Loucy (cell line): Measurements from ENCODE around the gene RAB8A.
A peak's percentile ranks its signal among the peaks of the same experiment; 100 is the strongest.
"Not testable (repeated sequence)": the region's sequence is repeated elsewhere in the genome, so short reads cannot be mapped to it uniquely, and the experiment has no call there.

Source experiments
- H2AFZ ChIP-seq: fragments of 200-600 bp; sonication (generic); 2 replicates; pipeline ENCODE4 v1.6.0; 2016; ENCODE audit warnings: antibody characterized with exemption, mild to moderate bottlenecking, low read length, moderate library complexity
- H3F3A ChIP-seq: fragments of 200-600 bp; 2 replicates; pipeline ENCODE4 v1.6.0; 2016; ENCODE audit warnings: antibody characterized with exemption, low read depth, mild to moderate bottlenecking
- H3K27me3 ChIP-seq: fragments of 200-600 bp; sonication (generic); 2 replicates; pipeline ENCODE4 v1.6.1; 2014; ENCODE audit warnings: low read length, mild to moderate bottlenecking; ENCODE audit not compliant: insufficient read depth, poor library complexity, severe bottlenecking
- H3K36me3 ChIP-seq: fragments of 200-600 bp; sonication (generic); 2 replicates; pipeline ENCODE4 v1.6.1; 2016; ENCODE audit warnings: low read length; ENCODE audit not compliant: insufficient read depth
- H3K4me1 ChIP-seq: fragments of 200-600 bp; sonication (generic); 2 replicates; pipeline ENCODE4 v1.5.1; 2014; ENCODE audit warnings: low read length, mild to moderate bottlenecking; ENCODE audit not compliant: insufficient read depth, poor library complexity, severe bottlenecking
- H3K4me2 ChIP-seq: fragments of 200-600 bp; sonication (generic); 2 replicates; pipeline ENCODE4 v1.6.0; 2014; ENCODE audit warnings: antibody characterized with exemption, low read length, low read depth, mild to moderate bottlenecking; ENCODE audit not compliant: poor library complexity, severe bottlenecking
- H3K4me3 ChIP-seq: fragments of 200-600 bp; sonication (generic); 2 replicates; pipeline ENCODE4 v1.5.1; 2014; ENCODE audit warnings: low read length, mild to moderate bottlenecking, mixed read lengths; ENCODE audit not compliant: poor library complexity, severe bottlenecking
- H3K79me2 ChIP-seq: fragments of 200-600 bp; sonication (generic); 2 replicates; pipeline ENCODE4 v1.6.1; 2014; ENCODE audit warnings: low read length; ENCODE audit not compliant: insufficient read depth
- H3K9ac ChIP-seq: fragments of 200-600 bp; sonication (generic); 2 replicates; pipeline ENCODE4 v1.6.0; 2014; ENCODE audit warnings: mild to moderate bottlenecking, low read depth, low read length, moderate library complexity; ENCODE audit not compliant: poor library complexity, severe bottlenecking
- H3K9me2 ChIP-seq: fragments of 200-600 bp; sonication (generic); replicated peaks from 2 replicates; pipeline ENCODE4 v1.6.1; 2016; ENCODE audit warnings: low read depth, low read length, mixed read lengths
- H3K9me3 ChIP-seq: fragments of 200-600 bp; sonication (generic); 2 replicates; pipeline ENCODE4 v1.6.1; 2014; ENCODE audit warnings: mild to moderate bottlenecking, antibody characterized with exemption, low read length, low read depth; ENCODE audit not compliant: insufficient read depth
- H4K20me1 ChIP-seq: fragments of 200-600 bp; sonication (generic); 2 replicates; pipeline ENCODE4 v1.6.0; 2014; ENCODE audit warnings: antibody characterized with exemption, low read length, mild to moderate bottlenecking; ENCODE audit not compliant: insufficient read depth, poor library complexity, severe bottlenecking
- EZH2phosphoT487 ChIP-seq: fragments of 200-600 bp; IDR thresholded peaks from 2 replicates; pipeline ENCODE4 v1.6.1; 2018; ENCODE audit warnings: antibody characterized with exemption, mild to moderate bottlenecking, moderate library complexity, borderline replicate concordance
- TF ChIP-seq, protein P1 (sequence below): fragments of 200-600 bp; sonication (generic); conservative IDR thresholded peaks from 2 replicates; pipeline ENCODE4 v1.5.1; 2014; ENCODE audit warnings: mild to moderate bottlenecking, antibody characterized with exemption, low read length

RAB8A gene

DNA sequence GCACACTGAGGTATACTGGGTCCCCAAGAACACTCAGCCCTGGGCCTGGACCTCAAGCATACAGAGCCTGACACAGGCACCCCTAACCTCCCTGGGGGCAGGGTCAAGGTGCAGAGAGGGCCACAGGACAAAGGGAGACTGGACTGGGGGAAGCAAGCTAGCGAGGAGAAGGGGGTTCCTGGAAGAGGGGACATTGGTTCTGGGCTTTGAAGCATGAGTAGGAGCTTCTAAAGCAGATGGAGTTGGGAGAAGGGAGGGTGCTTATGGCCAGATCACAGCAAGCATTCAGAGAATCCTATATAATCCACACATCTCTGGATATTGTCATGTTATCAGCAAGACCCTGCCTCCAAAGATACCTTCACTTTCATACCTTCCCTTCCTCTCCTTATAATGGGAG lies 58.4 kb downstream of the RAB8A start:
- peaks cover 28% of the 10 kb centered on the region for H3K4me1 ChIP-seq
- no peaks in the 10 kb centered on the region for H3K9me2 ChIP-seq
- no peaks in the 10 kb centered on the region for H4K20me1 ChIP-seq
- no peak overlapping the region for H2AFZ ChIP-seq
- H3K27me3 ChIP-seq: no peaks in the 10 kb centered on the region
- H3K79me2 ChIP-seq: no peaks in the 10 kb centered on the region
- H3K9ac ChIP-seq: no peak overlapping the region
- peaks cover 4% of the 10 kb centered on the region; the same call in 1 of the 2 replicates for H3K9me3 ChIP-seq
- H3K36me3 ChIP-seq: no peaks in the 10 kb centered on the region
- H3K4me3 ChIP-seq: no peak overlapping the region
- no peak overlapping the region for H3K4me2 ChIP-seq
- TF ChIP-seq, protein P1, sequence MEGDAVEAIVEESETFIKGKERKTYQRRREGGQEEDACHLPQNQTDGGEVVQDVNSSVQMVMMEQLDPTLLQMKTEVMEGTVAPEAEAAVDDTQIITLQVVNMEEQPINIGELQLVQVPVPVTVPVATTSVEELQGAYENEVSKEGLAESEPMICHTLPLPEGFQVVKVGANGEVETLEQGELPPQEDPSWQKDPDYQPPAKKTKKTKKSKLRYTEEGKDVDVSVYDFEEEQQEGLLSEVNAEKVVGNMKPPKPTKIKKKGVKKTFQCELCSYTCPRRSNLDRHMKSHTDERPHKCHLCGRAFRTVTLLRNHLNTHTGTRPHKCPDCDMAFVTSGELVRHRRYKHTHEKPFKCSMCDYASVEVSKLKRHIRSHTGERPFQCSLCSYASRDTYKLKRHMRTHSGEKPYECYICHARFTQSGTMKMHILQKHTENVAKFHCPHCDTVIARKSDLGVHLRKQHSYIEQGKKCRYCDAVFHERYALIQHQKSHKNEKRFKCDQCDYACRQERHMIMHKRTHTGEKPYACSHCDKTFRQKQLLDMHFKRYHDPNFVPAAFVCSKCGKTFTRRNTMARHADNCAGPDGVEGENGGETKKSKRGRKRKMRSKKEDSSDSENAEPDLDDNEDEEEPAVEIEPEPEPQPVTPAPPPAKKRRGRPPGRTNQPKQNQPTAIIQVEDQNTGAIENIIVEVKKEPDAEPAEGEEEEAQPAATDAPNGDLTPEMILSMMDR: no peak
- no peak for TF ChIP-seq EZH2phosphoT487
- H3F3A ChIP-seq: no peaks in the 10 kb centered on the region; the same call in 1 of the 2 replicates

- Histone ChIP-seq H3K4me2 (no peak overlapping the region), H3K4me1 (peaks cover 16% of the 10 kb centered on the region), H3K9me2 (no peaks in the 10 kb centered on the region), H4K20me1 (no peaks in the 10 kb centered on the region), H3F3A (no peaks in the 10 kb centered on the region; the same call in 1 of the 2 replicates), H3K9me3 (no peaks in the 10 kb centered on the region; the same call in 1 of the 2 replicates), H3K36me3 (no peaks in the 10 kb centered on the region), H3K79me2 (no peaks in the 10 kb centered on the region; the same call in 1 of the 2 replicates), H3K9ac (no peak overlapping the region), H3K27me3 (no peaks in the 10 kb centered on the region), H3K4me3 (no peak overlapping the region), H2AFZ (no peak overlapping the region)
- TF ChIP-seq, protein P1: no peak
- no peak for TF ChIP-seq EZH2phosphoT487
Measured at GRCh38 chr19:16175954-16176353, 64.3 kb downstream of the RAB8A start.

DNA sequence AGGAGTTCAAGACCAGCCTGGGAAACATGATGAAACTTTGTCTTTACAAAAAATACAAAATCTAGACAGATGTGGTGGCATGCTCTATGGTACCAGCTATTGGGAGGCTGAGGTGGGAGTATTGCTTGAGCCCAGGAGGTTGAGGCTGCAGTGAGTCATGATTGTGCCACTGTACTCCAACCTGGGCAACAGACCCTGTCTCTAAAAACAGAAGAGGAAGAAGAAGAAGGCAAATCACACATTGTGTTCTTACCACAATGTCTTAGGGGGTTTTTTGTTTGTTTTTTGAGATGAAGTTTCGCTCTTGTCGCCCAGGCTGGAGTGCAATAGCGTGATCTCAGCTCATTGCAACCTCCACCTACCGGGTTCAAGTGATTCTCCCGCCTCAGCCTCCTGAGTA lies 67.2 kb downstream of the RAB8A start:
- H3K27me3 ChIP-seq, H3K36me3 ChIP-seq, H3K4me3 ChIP-seq, H3F3A ChIP-seq, H3K4me1 ChIP-seq, H2AFZ ChIP-seq, H3K4me2 ChIP-seq, H3K9ac ChIP-seq, H3K9me2 ChIP-seq, H3K9me3 ChIP-seq, H3K79me2 ChIP-seq, H4K20me1 ChIP-seq: not testable (repeated sequence)

- no peak overlapping the region for H3K4me3 ChIP-seq
- peak overlapping the region; percentile 55 for H3K9ac ChIP-seq
- H2AFZ ChIP-seq: no peak overlapping the region
- H3K9me3 ChIP-seq: no peaks in the 10 kb centered on the region; the same call in 1 of the 2 replicates
- H3K79me2 ChIP-seq: peaks cover 4% of the 10 kb centered on the region
- no peaks in the 10 kb centered on the region for H3K27me3 ChIP-seq
- TF ChIP-seq, protein P1: no peak
- no peak for TF ChIP-seq EZH2phosphoT487
- no peak overlapping the region for H3K4me2 ChIP-seq
- H3F3A ChIP-seq: no peaks in the 10 kb centered on the region; the same call in 1 of the 2 replicates
- H3K36me3 ChIP-seq: no peaks in the 10 kb centered on the region
- H3K9me2 ChIP-seq: no peaks in the 10 kb centered on the region
- H3K4me1 ChIP-seq: peaks cover 12% of the 10 kb centered on the region
- H4K20me1 ChIP-seq: no peaks in the 10 kb centered on the region
Measured at GRCh38 chr19:16180611-16181010, 68.9 kb downstream of the RAB8A start.
